Measurements from ENCODE around the gene CCDC38.

The CCDC38 gene

DNA sequence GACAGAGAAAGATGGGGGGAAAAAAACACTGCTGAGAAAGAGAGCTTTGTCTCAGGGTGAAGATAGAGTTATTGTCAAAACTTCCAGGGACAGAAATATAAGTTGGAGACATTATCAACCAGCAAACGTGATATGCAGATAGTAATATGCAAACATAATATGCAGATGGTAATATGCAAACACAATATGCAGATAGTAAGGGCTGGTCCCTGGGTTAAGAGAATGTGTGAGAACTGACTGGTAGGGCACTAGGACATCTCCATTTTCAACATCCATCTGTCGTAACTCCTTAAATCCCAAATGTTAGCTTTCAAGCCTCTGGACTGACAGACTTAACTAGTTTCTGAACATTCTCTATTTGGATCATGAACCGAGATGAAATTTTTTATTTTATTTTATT, 51.5 kb downstream of the CCDC38 start:
- Histone ChIP-seq H3K27me3 (ENCODE audit: control insufficient read depth in 3 of 3, insufficient read depth in 3 of 3, low read depth in 1 of 3, low read length in 3 of 3) (no peaks in the 10 kb centered on the region), H4K8ac (ENCODE audit: low read depth, low read length) (no peak overlapping the region), H3K9me3 (replicated peaks in 1 of 2; ENCODE audit: control insufficient read depth in 2 of 2, insufficient read depth in 1 of 2, low read depth in 1 of 2, low read length in 2 of 2) (no peaks in the 10 kb centered on the region), H2AFZ (ENCODE audit: low read length) (no peak overlapping the region), H2AK5ac (ENCODE audit: low read depth, low read length) (no peak overlapping the region), H3K9ac (ENCODE audit: low read depth, low read length, poor library complexity) (no peak overlapping the region), H3K4ac (ENCODE audit: low read length) (no peak overlapping the region), H3K4me3 (ENCODE audit: low read length in 2 of 2) (no peak overlapping the region), H3K18ac (ENCODE audit: low read length) (no peak overlapping the region), H3K4me1 (ENCODE audit: control insufficient read depth in 2 of 2, insufficient read depth in 1 of 2, low read depth in 1 of 2, low read length in 2 of 2) (no peaks in the 10 kb centered on the region), H3K14ac (ENCODE audit: low read length) (no peak overlapping the region), H2BK120ac (ENCODE audit: low read depth, low read length) (no peak overlapping the region), H3K36me3 (replicated peaks in 1 of 2; ENCODE audit: control insufficient read depth in 2 of 2, insufficient read depth in 2 of 2, low read length in 2 of 2) (no peaks in the 10 kb centered on the region), H3K23ac (ENCODE audit: low read depth, low read length, poor library complexity) (no peak overlapping the region), H2BK5ac (ENCODE audit: low read length) (no peak overlapping the region), H2BK15ac (ENCODE audit: low read length) (no peak overlapping the region), H3K79me1 (ENCODE audit: low read depth, low read length) (no peaks in the 10 kb centered on the region), H3K4me2 (ENCODE audit: insufficient read depth, low read length, poor library complexity, severe bottlenecking) (no peak overlapping the region), H4K91ac (ENCODE audit: low read depth, low read length, poor library complexity) (no peak overlapping the region), H3K27ac (replicated peaks; ENCODE audit: low read length) (no peak overlapping the region), H2BK12ac (ENCODE audit: low read length) (no peak overlapping the region)
- DNase-seq (ENCODE audit: low spot score) = no peak
- no CpG with 5 or more reads among the region's 3 CpGs for WGBS, 2 donors (ENCODE audit: extremely low coverage in 2 of 2, insufficient read length in 2 of 2, insufficient replicate concordance in 1 of 2)

DNA sequence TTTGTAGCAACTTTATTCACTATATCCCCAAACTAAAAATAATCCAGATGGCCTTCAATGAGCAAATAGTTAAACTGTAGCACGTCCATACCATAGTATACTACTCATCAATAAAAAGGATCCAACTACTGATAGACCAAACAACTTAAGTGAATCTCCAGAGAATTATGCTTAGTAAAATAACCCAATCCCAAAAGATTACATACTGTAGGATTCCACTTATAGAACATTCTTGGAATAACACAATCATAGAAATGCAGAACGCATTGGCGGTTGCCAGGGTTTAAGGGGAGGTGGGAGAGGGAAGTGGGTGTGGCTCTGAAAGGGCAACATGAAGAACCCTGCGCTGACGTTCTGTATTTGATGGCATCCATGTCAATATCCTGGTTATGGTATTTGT, 55.1 kb downstream of the CCDC38 start:
- Histone ChIP-seq H3K4me3 (ENCODE audit: low read length in 2 of 2) (no peak overlapping the region), H3K4me2 (ENCODE audit: insufficient read depth, low read length, poor library complexity, severe bottlenecking) (no peak overlapping the region), H3K18ac (ENCODE audit: low read length) (no peak overlapping the region), H3K4me1 (ENCODE audit: control insufficient read depth in 2 of 2, insufficient read depth in 1 of 2, low read depth in 1 of 2, low read length in 2 of 2) (no peaks in the 10 kb centered on the region), H2BK15ac (ENCODE audit: low read length) (no peak overlapping the region), H3K27ac (replicated peaks; ENCODE audit: low read length) (no peak overlapping the region), H3K9me3 (replicated peaks in 1 of 2; ENCODE audit: control insufficient read depth in 2 of 2, insufficient read depth in 1 of 2, low read depth in 1 of 2, low read length in 2 of 2) (peaks cover 0 to 8% of the 10 kb centered on the region in 2 donors), H3K79me1 (ENCODE audit: low read depth, low read length) (no peaks in the 10 kb centered on the region), H4K8ac (ENCODE audit: low read depth, low read length) (no peak overlapping the region), H2BK12ac (ENCODE audit: low read length) (no peak overlapping the region), H3K9ac (ENCODE audit: low read depth, low read length, poor library complexity) (no peak overlapping the region), H2BK5ac (ENCODE audit: low read length) (no peak overlapping the region), H3K4ac (ENCODE audit: low read length) (no peak overlapping the region), H3K14ac (ENCODE audit: low read length) (no peak overlapping the region), H3K36me3 (replicated peaks in 1 of 2; ENCODE audit: control insufficient read depth in 2 of 2, insufficient read depth in 2 of 2, low read length in 2 of 2) (no peaks in the 10 kb centered on the region), H3K27me3 (ENCODE audit: control insufficient read depth in 3 of 3, insufficient read depth in 3 of 3, low read depth in 1 of 3, low read length in 3 of 3) (no peaks in the 10 kb centered on the region), H2BK120ac (ENCODE audit: low read depth, low read length) (no peak overlapping the region), H3K23ac (ENCODE audit: low read depth, low read length, poor library complexity) (no peak overlapping the region), H2AFZ (ENCODE audit: low read length) (no peak overlapping the region), H4K91ac (ENCODE audit: low read depth, low read length, poor library complexity) (no peak overlapping the region), H2AK5ac (ENCODE audit: low read depth, low read length) (no peak overlapping the region)
- WGBS, 2 donors (ENCODE audit: extremely low coverage in 2 of 2, insufficient read length in 2 of 2, insufficient replicate concordance in 1 of 2) = no CpG with 5 or more reads among the region's 5 CpGs
- no peak for DNase-seq (ENCODE audit: low spot score)

DNA sequence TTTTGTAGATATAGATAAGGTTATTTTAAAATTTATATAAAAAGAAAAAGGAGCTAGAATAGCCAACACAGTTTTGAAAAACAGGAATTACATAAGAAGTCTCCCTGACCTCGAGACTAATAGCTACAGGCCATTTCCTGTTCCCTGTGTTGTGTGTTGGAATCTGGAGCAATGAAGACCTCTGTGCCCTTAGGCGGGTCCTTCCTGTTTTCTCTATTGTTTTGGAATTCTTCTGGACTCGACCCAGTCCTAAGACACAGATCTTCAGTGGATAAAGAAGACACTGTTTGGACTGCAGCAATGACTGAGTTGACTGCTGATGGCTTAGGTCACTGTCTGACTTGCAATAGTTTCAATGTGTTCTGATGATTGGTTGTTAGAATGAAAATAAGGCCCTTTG, 57.4 kb downstream of the CCDC38 start:
- DNase-seq (ENCODE audit: low spot score) = no peak

DNA sequence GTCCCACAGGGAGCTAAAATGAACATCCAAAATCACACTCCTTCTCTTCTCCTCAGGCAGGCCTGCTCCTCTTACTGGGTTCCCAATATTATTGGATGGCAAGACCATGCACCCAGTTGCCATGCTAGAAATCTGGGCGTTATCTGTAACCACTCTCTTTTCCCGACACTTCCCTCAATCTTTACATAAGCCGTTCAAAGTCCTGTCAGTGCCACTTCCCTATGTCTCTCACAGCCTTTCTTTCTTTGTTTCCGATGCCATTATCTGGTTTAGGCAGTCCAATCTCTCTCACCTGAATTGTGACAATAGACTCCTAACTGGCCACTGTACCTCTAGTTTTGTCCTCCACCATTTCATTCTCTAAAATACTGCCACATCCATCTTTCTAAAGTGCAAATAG, 59.5 kb downstream of the CCDC38 start:
- Histone ChIP-seq H3K18ac (ENCODE audit: low read length) (no peak overlapping the region), H3K4me2 (ENCODE audit: insufficient read depth, low read length, poor library complexity, severe bottlenecking) (no peak overlapping the region), H3K9ac (ENCODE audit: low read depth, low read length, poor library complexity) (no peak overlapping the region), H3K4me1 (ENCODE audit: control insufficient read depth in 2 of 2, insufficient read depth in 1 of 2, low read depth in 1 of 2, low read length in 2 of 2) (no peaks in the 10 kb centered on the region), H2BK5ac (ENCODE audit: low read length) (no peak overlapping the region), H3K14ac (ENCODE audit: low read length) (no peak overlapping the region), H3K36me3 (replicated peaks in 1 of 2; ENCODE audit: control insufficient read depth in 2 of 2, insufficient read depth in 2 of 2, low read length in 2 of 2) (no peaks in the 10 kb centered on the region), H4K8ac (ENCODE audit: low read depth, low read length) (no peak overlapping the region), H2BK12ac (ENCODE audit: low read length) (no peak overlapping the region), H3K23ac (ENCODE audit: low read depth, low read length, poor library complexity) (no peak overlapping the region), H2AK5ac (ENCODE audit: low read depth, low read length) (no peak overlapping the region), H3K27ac (replicated peaks; ENCODE audit: low read length) (no peak overlapping the region), H2BK120ac (ENCODE audit: low read depth, low read length) (no peak overlapping the region), H2AFZ (ENCODE audit: low read length) (no peak overlapping the region), H4K91ac (ENCODE audit: low read depth, low read length, poor library complexity) (no peak overlapping the region), H3K27me3 (ENCODE audit: control insufficient read depth in 3 of 3, insufficient read depth in 3 of 3, low read depth in 1 of 3, low read length in 3 of 3) (no peaks in the 10 kb centered on the region), H3K79me1 (ENCODE audit: low read depth, low read length) (no peaks in the 10 kb centered on the region), H3K4me3 (ENCODE audit: low read length in 2 of 2) (no peak overlapping the region), H2BK15ac (ENCODE audit: low read length) (no peak overlapping the region), H3K4ac (ENCODE audit: low read length) (no peak overlapping the region), H3K9me3 (replicated peaks in 1 of 2; ENCODE audit: control insufficient read depth in 2 of 2, insufficient read depth in 1 of 2, low read depth in 1 of 2, low read length in 2 of 2) (peaks cover 0 to 8% of the 10 kb centered on the region in 2 donors)
- no CpG with 5 or more reads among the region's 4 CpGs for WGBS, 2 donors (ENCODE audit: extremely low coverage in 2 of 2, insufficient read length in 2 of 2, insufficient replicate concordance in 1 of 2)
- no peak for DNase-seq (ENCODE audit: low spot score)

More for the DNA sequence above, 57.4 kb downstream of the CCDC38 start:
- Histone ChIP-seq H2BK12ac (ENCODE audit: low read length) (no peak overlapping the region), H3K4me2 (ENCODE audit: insufficient read depth, low read length, poor library complexity, severe bottlenecking) (no peak overlapping the region), H3K9me3 (replicated peaks in 1 of 2; ENCODE audit: control insufficient read depth in 2 of 2, insufficient read depth in 1 of 2, low read depth in 1 of 2, low read length in 2 of 2) (peaks cover 0 to 8% of the 10 kb centered on the region in 2 donors), H2AK5ac (ENCODE audit: low read depth, low read length) (no peak overlapping the region), H3K4me1 (ENCODE audit: control insufficient read depth in 2 of 2, insufficient read depth in 1 of 2, low read depth in 1 of 2, low read length in 2 of 2) (no peaks in the 10 kb centered on the region), H3K9ac (ENCODE audit: low read depth, low read length, poor library complexity) (no peak overlapping the region), H3K18ac (ENCODE audit: low read length) (no peak overlapping the region), H3K79me1 (ENCODE audit: low read depth, low read length) (no peaks in the 10 kb centered on the region), H2BK15ac (ENCODE audit: low read length) (no peak overlapping the region), H2AFZ (ENCODE audit: low read length) (no peak overlapping the region), H4K91ac (ENCODE audit: low read depth, low read length, poor library complexity) (no peak overlapping the region), H2BK120ac (ENCODE audit: low read depth, low read length) (no peak overlapping the region), H3K27me3 (ENCODE audit: control insufficient read depth in 3 of 3, insufficient read depth in 3 of 3, low read depth in 1 of 3, low read length in 3 of 3) (no peaks in the 10 kb centered on the region), H3K23ac (ENCODE audit: low read depth, low read length, poor library complexity) (no peak overlapping the region), H3K36me3 (replicated peaks in 1 of 2; ENCODE audit: control insufficient read depth in 2 of 2, insufficient read depth in 2 of 2, low read length in 2 of 2) (no peaks in the 10 kb centered on the region), H3K4me3 (ENCODE audit: low read length in 2 of 2) (no peak overlapping the region), H3K27ac (replicated peaks; ENCODE audit: low read length) (no peak overlapping the region), H3K14ac (ENCODE audit: low read length) (no peak overlapping the region), H4K8ac (ENCODE audit: low read depth, low read length) (no peak overlapping the region), H3K4ac (ENCODE audit: low read length) (no peak overlapping the region), H2BK5ac (ENCODE audit: low read length) (no peak overlapping the region)
- no CpG with 5 or more reads among the region's 3 CpGs for whole genome bisulfite sequencing, 2 donors (ENCODE audit: extremely low coverage in 2 of 2, insufficient read length in 2 of 2, insufficient replicate concordance in 1 of 2)

Measured in neuronal stem cell (in vitro differentiated cells).